Measurements from ENCODE around the gene ASPDH. TPM values are rescaled to one million over a fixed set of nuclear protein-coding genes. Genes with fewer than 3 reads are reported as not detected.

The ASPDH gene
- total and polyA plus RNA-seq, 7 experiments from 2014 or later, result not detected

DNA sequence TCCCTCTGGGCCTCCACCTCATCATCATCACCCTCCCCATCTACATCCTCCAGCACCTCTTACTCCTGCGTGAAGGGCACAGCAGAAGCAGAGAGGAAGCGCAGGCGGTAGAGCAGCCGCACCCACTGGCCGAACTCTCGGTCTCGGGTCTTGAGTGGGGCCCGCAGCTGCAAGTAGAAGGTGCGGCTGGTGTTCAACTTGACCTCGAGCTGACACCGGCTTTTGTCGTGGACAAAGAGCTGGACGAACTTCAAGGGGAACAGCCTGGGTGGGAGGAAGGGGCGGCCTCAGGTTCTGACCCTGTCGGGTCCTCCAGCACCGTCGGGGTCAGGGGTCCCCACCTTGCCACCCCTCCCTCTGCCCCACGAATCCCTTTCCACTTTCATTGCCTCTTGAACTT is 46.1 kb downstream of the ASPDH start:
- no peak overlapping the region for H3K27ac Mint-ChIP-seq
- Histone ChIP-seq H3K27ac (ENCODE audit: low read depth, low read length) (no peak overlapping the region), H3K4me1 (ENCODE audit: control insufficient read depth in 2 of 2, insufficient read depth in 2 of 2, low read length in 2 of 2) (no peaks in the 10 kb centered on the region), H3K4me3 (ENCODE audit: low read length) (no peak overlapping the region), H3K36me3 (ENCODE audit: control insufficient read depth in 2 of 3, insufficient read depth in 3 of 3, low read length in 3 of 3) (no peaks in the 10 kb centered on the region), H3K27me3 (ENCODE audit: control insufficient read depth in 2 of 2, insufficient read depth in 2 of 2, low read length in 2 of 2) (no peaks in the 10 kb centered on the region), H3K9me3 (ENCODE audit: control insufficient read depth in 2 of 3, low read length in 3 of 3) (no peaks in the 10 kb centered on the region)
- ChIA-PET POLR2A (no interaction called here), CTCF (no interaction called here)
- H3K4me3 Mint-ChIP-seq, result no peak overlapping the region
- DNase-seq, result no peak
- H3K27me3 Mint-ChIP-seq, result peaks cover 0 to 25% (median 0%) of the 10 kb centered on the region in 5 donors
- no peaks in the 10 kb centered on the region for H3K9me3 Mint-ChIP-seq
- intact Hi-C loops (cut with micrococcal nuclease), result no loop called here
- no peaks in the 10 kb centered on the region for H3K36me3 Mint-ChIP-seq
- no peak for ATAC-seq
- H3K4me1 Mint-ChIP-seq, result no peaks in the 10 kb centered on the region

DNA sequence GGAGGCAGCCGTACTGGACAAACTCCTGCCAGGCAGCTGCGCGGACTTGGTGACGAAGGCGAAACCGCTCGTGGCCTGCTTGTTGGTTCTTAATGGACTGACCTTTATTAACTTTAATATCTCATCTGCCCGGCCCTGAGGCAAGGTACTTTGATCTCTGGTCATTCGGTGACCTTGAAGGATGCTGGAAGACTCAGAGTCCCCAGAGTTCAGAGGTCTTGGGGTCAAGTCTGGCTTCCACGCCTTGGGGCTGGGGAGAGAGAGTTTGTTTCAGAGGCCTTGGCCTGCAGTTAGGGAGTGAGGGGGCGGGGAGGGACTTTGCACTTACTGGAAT is 47.0 kb downstream of the ASPDH start:
- ChIA-PET CTCF (no interaction called here), POLR2A (no interaction called here)
- H3K27ac ChIP-seq (ENCODE audit: low read depth, low read length), result no peak overlapping the region
- H3K36me3 Mint-ChIP-seq, result no peaks in the 10 kb centered on the region
- no peak overlapping the region for H3K4me3 Mint-ChIP-seq
- peaks cover 0 to 1% (median 0%) of the 10 kb centered on the region in 11 donors for H3K9me3 Mint-ChIP-seq
- peaks cover 0 to 29% (median 2%) of the 10 kb centered on the region in 5 donors for H3K27me3 Mint-ChIP-seq
- intact Hi-C loops (cut with micrococcal nuclease), result no loop called here
- no peaks in the 10 kb centered on the region for H3K36me3 ChIP-seq (ENCODE audit: control insufficient read depth in 2 of 3, insufficient read depth in 3 of 3, low read length in 3 of 3)
- H3K4me1 ChIP-seq (ENCODE audit: control insufficient read depth in 2 of 2, insufficient read depth in 2 of 2, low read length in 2 of 2), result no peaks in the 10 kb centered on the region
- no peak overlapping the region for H3K4me3 ChIP-seq (ENCODE audit: low read length)
- H3K9me3 ChIP-seq (ENCODE audit: control insufficient read depth in 2 of 3, low read length in 3 of 3), result no peaks in the 10 kb centered on the region
- no peak overlapping the region for H3K27ac Mint-ChIP-seq
- no peak for DNase-seq
- H3K27me3 ChIP-seq (ENCODE audit: control insufficient read depth in 2 of 2, insufficient read depth in 2 of 2, low read length in 2 of 2), result no peaks in the 10 kb centered on the region
- H3K4me1 Mint-ChIP-seq, result no peaks in the 10 kb centered on the region
- ATAC-seq, result no peak

DNA sequence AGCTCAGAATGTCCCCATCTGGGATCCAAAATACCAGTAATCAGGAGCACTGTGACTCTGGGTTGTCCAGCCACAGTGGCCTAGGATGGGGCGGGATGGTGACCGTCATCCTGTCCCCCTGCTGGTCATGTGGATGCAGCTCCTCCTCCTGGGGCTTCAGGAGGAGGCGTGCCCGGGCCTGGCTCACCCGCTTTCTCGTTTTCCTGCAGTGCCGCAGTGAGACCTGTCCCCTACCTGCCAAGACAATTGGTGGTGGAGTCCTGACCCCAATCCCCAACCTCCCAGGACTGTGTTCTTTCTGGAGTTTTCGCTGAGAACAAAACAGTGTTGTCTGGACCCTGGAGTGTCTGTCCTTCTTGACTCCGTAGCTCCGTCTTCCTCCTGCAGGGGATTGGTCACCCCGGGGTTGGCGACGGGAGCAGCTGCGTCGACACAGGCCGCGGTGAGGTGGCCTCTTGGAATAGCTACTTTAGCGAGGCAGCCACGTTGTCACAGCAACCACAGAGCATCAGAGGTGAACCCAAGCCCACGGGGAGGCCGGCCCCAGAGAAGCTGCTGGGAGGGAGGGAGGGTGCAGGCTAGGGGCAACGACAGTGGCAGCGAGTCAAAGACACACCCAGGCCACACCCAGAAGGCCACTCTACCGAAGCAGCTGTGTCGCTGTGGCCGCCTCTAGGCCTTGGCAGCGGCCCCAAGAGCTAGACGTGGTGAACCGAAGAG is 47.6 kb downstream of the ASPDH start:
- DNase-seq (no peak), ATAC-seq (no peak)
- H3K4me1 ChIP-seq (ENCODE audit: control insufficient read depth in 2 of 2, insufficient read depth in 2 of 2, low read length in 2 of 2), result peaks cover 0 to 3% of the 10 kb centered on the region in 2 donors
- H3K4me3 Mint-ChIP-seq, result no peak overlapping the region
- H3K27me3 Mint-ChIP-seq, result peaks cover under 1 to 32% (median 8%) of the 10 kb centered on the region in 5 donors
- no peak overlapping the region for H3K4me3 ChIP-seq (ENCODE audit: low read length)
- no peaks in the 10 kb centered on the region for H3K36me3 ChIP-seq (ENCODE audit: control insufficient read depth in 2 of 3, insufficient read depth in 3 of 3, low read length in 3 of 3)
- H3K27ac Mint-ChIP-seq, result no peak overlapping the region
- intact Hi-C loops (cut with micrococcal nuclease), result no loop called here
- ChIA-PET POLR2A (interaction anchor here (0.8 kb wide), 1 partner anchor 13 kb away, joined by 6 read pairs; no protein-coding TSS in a partner anchor), CTCF (interaction anchor here (1.5 kb wide), 1 partner anchor 109 kb away, joined by 5 read pairs; no protein-coding TSS in a partner anchor)
- peaks cover 0 to 4% (median 3%) of the 10 kb centered on the region in 7 donors for H3K4me1 Mint-ChIP-seq
- no peak overlapping the region for H3K27ac ChIP-seq (ENCODE audit: low read depth, low read length)
- no peaks in the 10 kb centered on the region for H3K36me3 Mint-ChIP-seq
- no peaks in the 10 kb centered on the region for H3K9me3 ChIP-seq (ENCODE audit: control insufficient read depth in 2 of 3, low read length in 3 of 3)
- H3K9me3 Mint-ChIP-seq, result peaks cover 0 to 1% (median 0%) of the 10 kb centered on the region in 11 donors
- H3K27me3 ChIP-seq (ENCODE audit: control insufficient read depth in 2 of 2, insufficient read depth in 2 of 2, low read length in 2 of 2), result no peaks in the 10 kb centered on the region

DNA sequence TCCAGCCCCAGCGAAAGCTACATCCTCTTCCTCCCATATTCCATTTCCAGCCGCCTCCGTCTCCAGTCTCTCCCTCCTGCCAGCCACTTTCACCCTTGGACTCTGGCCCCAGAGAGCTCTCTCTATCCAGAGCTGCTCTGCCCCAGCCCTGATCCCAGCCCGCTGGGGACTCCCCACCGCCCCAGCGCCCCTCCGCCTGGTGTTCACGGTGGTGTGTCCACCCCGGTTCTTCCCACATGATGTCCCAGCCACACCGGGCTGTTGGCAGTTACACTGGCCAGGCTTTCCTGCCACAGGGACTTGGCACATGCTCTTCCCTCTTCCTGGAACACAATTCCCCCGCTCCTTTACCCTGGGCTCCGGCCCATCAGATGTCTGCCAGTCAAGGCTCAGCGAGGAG is 48.7 kb downstream of the ASPDH start:
- no peak for DNase-seq
- Mint-ChIP-seq H3K36me3 (no peaks in the 10 kb centered on the region), H3K27me3 (peaks cover 2 to 38% (median 11%) of the 10 kb centered on the region in 5 donors), H3K4me3 (no peak overlapping the region), H3K4me1 (peaks cover 0 to 9% (median 4%) of the 10 kb centered on the region in 7 donors), H3K27ac (no peak overlapping the region), H3K9me3 (peaks cover 0 to 1% (median 0%) of the 10 kb centered on the region in 11 donors)
- H3K9me3 ChIP-seq (ENCODE audit: control insufficient read depth in 2 of 3, low read length in 3 of 3), result no peaks in the 10 kb centered on the region
- H3K36me3 ChIP-seq (ENCODE audit: control insufficient read depth in 2 of 3, insufficient read depth in 3 of 3, low read length in 3 of 3), result no peaks in the 10 kb centered on the region
- no peak overlapping the region for H3K27ac ChIP-seq (ENCODE audit: low read depth, low read length)
- ChIA-PET CTCF (interaction anchor here (1.5 kb wide), 1 partner anchor 108 kb away, joined by 5 read pairs; no protein-coding TSS in a partner anchor), POLR2A (no interaction called here)
- intact Hi-C loops (cut with micrococcal nuclease), result loop anchor here in 1 of 2 donors (5.0 kb wide), 1 partner anchor 53 kb away; no protein-coding TSS in a partner anchor
- H3K4me1 ChIP-seq (ENCODE audit: control insufficient read depth in 2 of 2, insufficient read depth in 2 of 2, low read length in 2 of 2), result peaks cover 0 to 5% of the 10 kb centered on the region in 2 donors
- no peaks in the 10 kb centered on the region for H3K27me3 ChIP-seq (ENCODE audit: control insufficient read depth in 2 of 2, insufficient read depth in 2 of 2, low read length in 2 of 2)
- H3K4me3 ChIP-seq (ENCODE audit: low read length), result no peak overlapping the region
- ATAC-seq, result no peak

DNA sequence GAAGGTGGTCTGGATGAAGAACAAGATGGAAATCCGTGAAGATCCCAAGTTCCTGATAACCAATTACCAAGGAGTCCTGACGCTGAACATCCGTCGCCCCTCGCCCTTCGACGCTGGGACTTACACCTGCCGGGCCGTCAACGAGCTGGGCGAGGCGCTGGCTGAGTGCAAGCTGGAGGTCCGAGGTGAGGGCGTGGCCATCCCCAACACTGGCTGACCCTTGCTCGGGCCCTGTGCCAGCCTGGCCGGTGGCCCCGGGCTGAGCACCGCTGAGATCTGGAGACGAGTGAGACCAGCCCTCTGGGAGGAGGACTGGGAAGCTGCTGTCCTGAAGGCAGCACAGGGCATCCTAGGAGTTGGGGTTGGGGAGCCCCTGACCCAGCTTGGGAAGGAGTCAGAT is 49.4 kb downstream of the ASPDH start:
- Mint-ChIP-seq H3K9me3 (peaks cover 0 to 1% (median 0%) of the 10 kb centered on the region in 11 donors), H3K4me3 (no peak overlapping the region), H3K27ac (no peak overlapping the region), H3K27me3 (peaks cover 4 to 43% (median 16%) of the 10 kb centered on the region in 5 donors), H3K4me1 (peaks cover 0 to 14% (median 4%) of the 10 kb centered on the region in 7 donors), H3K36me3 (no peaks in the 10 kb centered on the region)
- peaks cover 0 to 2% of the 10 kb centered on the region in 2 donors for H3K27me3 ChIP-seq (ENCODE audit: control insufficient read depth in 2 of 2, insufficient read depth in 2 of 2, low read length in 2 of 2)
- intact Hi-C loops (cut with micrococcal nuclease), result loop anchor here in 1 of 2 donors (5.0 kb wide), 1 partner anchor 52 kb away; no protein-coding TSS in a partner anchor
- no peaks in the 10 kb centered on the region for H3K9me3 ChIP-seq (ENCODE audit: control insufficient read depth in 2 of 3, low read length in 3 of 3)
- POLR2A ChIA-PET, result no interaction called here
- no peak overlapping the region for H3K4me3 ChIP-seq (ENCODE audit: low read length)
- no peak for DNase-seq
- H3K36me3 ChIP-seq (ENCODE audit: control insufficient read depth in 2 of 3, insufficient read depth in 3 of 3, low read length in 3 of 3), result no peaks in the 10 kb centered on the region
- H3K27ac ChIP-seq (ENCODE audit: low read depth, low read length), result no peak overlapping the region
- ATAC-seq, result no peak
- CTCF ChIA-PET, result interaction anchor here (1.5 kb wide), 1 partner anchor 107 kb away, joined by 5 read pairs; no protein-coding TSS in a partner anchor
- peaks cover 0 to 5% of the 10 kb centered on the region in 2 donors for H3K4me1 ChIP-seq (ENCODE audit: control insufficient read depth in 2 of 2, insufficient read depth in 2 of 2, low read length in 2 of 2)

DNA sequence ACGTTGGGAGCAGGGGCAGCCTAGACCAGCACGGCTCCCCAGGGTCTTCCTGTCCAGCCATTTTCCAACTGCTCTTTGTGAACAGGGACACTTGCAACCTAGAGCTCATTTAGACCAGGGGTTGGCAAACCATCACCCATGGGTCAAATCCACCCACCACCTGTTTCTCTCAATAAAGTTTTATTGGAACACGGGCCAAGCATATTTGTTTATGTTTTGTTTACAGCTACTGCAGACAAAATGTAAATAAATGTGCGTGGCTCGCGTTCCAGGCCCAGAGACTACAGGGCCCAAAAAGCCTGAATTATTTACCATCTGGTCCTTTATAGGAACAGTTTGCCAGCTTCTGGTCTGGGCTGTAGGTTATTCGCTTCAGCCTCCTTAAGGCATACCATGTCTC is 50.7 kb downstream of the ASPDH start:
- no peak overlapping the region for H3K4me3 Mint-ChIP-seq
- ChIA-PET CTCF (interaction anchor here (1.1 to 1.3 kb wide), 2 partner anchors 94 to 106 kb away, joined by 4 to 7 read pairs; no protein-coding TSS in a partner anchor), POLR2A (interaction anchor here (0.9 kb wide), 1 partner anchor 22 kb away, joined by 3 read pairs; no protein-coding TSS in a partner anchor)
- H3K36me3 Mint-ChIP-seq, result no peaks in the 10 kb centered on the region
- Histone ChIP-seq H3K36me3 (ENCODE audit: control insufficient read depth in 2 of 3, insufficient read depth in 3 of 3, low read length in 3 of 3) (no peaks in the 10 kb centered on the region), H3K4me3 (ENCODE audit: low read length) (no peak overlapping the region), H3K27me3 (ENCODE audit: control insufficient read depth in 2 of 2, insufficient read depth in 2 of 2, low read length in 2 of 2) (peaks cover 0 to 6% of the 10 kb centered on the region in 2 donors), H3K9me3 (ENCODE audit: control insufficient read depth in 2 of 3, low read length in 3 of 3) (no peaks in the 10 kb centered on the region), H3K4me1 (ENCODE audit: control insufficient read depth in 2 of 2, insufficient read depth in 2 of 2, low read length in 2 of 2) (peaks cover 0 to 5% of the 10 kb centered on the region in 2 donors), H3K27ac (ENCODE audit: low read depth, low read length) (no peak overlapping the region)
- no peak for DNase-seq
- intact Hi-C loops (cut with micrococcal nuclease), result loop anchor here in 1 of 2 donors (5.0 kb wide), 1 partner anchor 51 kb away; no protein-coding TSS in a partner anchor
- H3K27me3 Mint-ChIP-seq, result peaks cover 4 to 33% (median 19%) of the 10 kb centered on the region in 5 donors
- no peak for ATAC-seq
- no peak overlapping the region for H3K27ac Mint-ChIP-seq
- H3K4me1 Mint-ChIP-seq, result peaks cover 0 to 14% (median 4%) of the 10 kb centered on the region in 7 donors
- peaks cover 0 to 1% (median 0%) of the 10 kb centered on the region in 11 donors for H3K9me3 Mint-ChIP-seq

Data from naive thymus-derived CD4-positive, alpha-beta T cell (primary cell).